ENCODE results near the gene THAP4. TPM values are rescaled to one million over a fixed set of nuclear protein-coding genes. Genes with fewer than 3 reads are reported as not detected.

The THAP4 gene
- total and polyA plus RNA-seq, 12 donors = 68.7 to 101 (median 78.3) TPM

- peaks cover 0 to 17% (median 0%) of the 10 kb centered on the region in 7 donors for H3K27me3 ChIP-seq
- TF ChIP-seq CTCF (IDR thresholded peaks at IDR 0.05) = no peak
- intact Hi-C loops (cut with DNase I) = no loop called here
- WGBS, 2 donors = 57 to 62% methylated on average over 13 of the region's 13 CpGs
- no peaks in the 10 kb centered on the region for H3K9me3 ChIP-seq
- H3K4me1 ChIP-seq = peaks cover 0 to 9% (median 7%) of the 10 kb centered on the region in 9 donors
- H3K4me3 ChIP-seq = no peak overlapping the region
- no peak for ATAC-seq
- no peak for DNase-seq
- H3K27ac ChIP-seq = no peak overlapping the region
- no peaks in the 10 kb centered on the region for H3K36me3 ChIP-seq
Measured at GRCh38 chr2:241535871-241536655, 100.9 kb downstream of the THAP4 start.

GRCh38 chr2:241534701-241535375 lies 102.1 kb downstream of the THAP4 start:
- peaks cover 0 to 4% (median 0%) of the 10 kb centered on the region in 7 donors for H3K27me3 ChIP-seq
- no peaks in the 10 kb centered on the region for H3K36me3 ChIP-seq
- H3K27ac ChIP-seq = no peak overlapping the region
- no peak for TF ChIP-seq CTCF (IDR thresholded peaks at IDR 0.05)
- no peaks in the 10 kb centered on the region for H3K9me3 ChIP-seq
- intact Hi-C loops (cut with DNase I) = no loop called here
- ATAC-seq (no peak), DNase-seq (no peak)
- WGBS, 2 donors = 80 to 82% methylated on average over 17 of the region's 17 CpGs
- H3K4me3 ChIP-seq = no peak overlapping the region
- H3K4me1 ChIP-seq = no peaks in the 10 kb centered on the region

Other genes starting within 250 kb of the THAP4 start
- 100 to 1,000 TPM in 1 of 10 donors, 10 to 100 TPM in 9; 66.1 to 104 (median 81.9) TPM for gene STK25, start 128.6 kb downstream of the THAP4 start, total RNA-seq
- gene STK25, start 128.6 kb downstream of the THAP4 start, polyA plus RNA-seq = 100 to 1,000 TPM; 129 to 147 TPM
- gene BOK, start 78.4 kb downstream of the THAP4 start, total RNA-seq = 10 to 100 TPM in 1 of 10 donors, 1 to 10 TPM in 9; 2.3 to 15.6 (median 3.3) TPM
- gene BOK, start 78.4 kb downstream of the THAP4 start, polyA plus RNA-seq = 10 to 100 TPM in 1 of 2 donors, 1 to 10 TPM in 1; 1.6 to 10.3 TPM
- gene ATG4B, start 535 bp upstream of the THAP4 start, total RNA-seq = 10 to 100 TPM; 34.7 to 52.1 (median 41.2) TPM
- gene ATG4B, start 535 bp upstream of the THAP4 start, polyA plus RNA-seq = 10 to 100 TPM; 51.1 to 55.7 TPM
- 10 to 100 TPM in 3 of 10 donors, 1 to 10 TPM in 7; 6.4 to 12.4 (median 9.3) TPM for gene DTYMK, start 49.7 kb upstream of the THAP4 start, total RNA-seq
- 10 to 100 TPM in 1 of 2 donors, 1 to 10 TPM in 1; 9.2 to 18.5 TPM for gene DTYMK, start 49.7 kb upstream of the THAP4 start, polyA plus RNA-seq
- gene ING5, start 64.9 kb upstream of the THAP4 start, total RNA-seq = 10 to 100 TPM; 10.4 to 24.6 (median 17.4) TPM
- gene ING5, start 64.9 kb upstream of the THAP4 start, polyA plus RNA-seq = 10 to 100 TPM; 19.0 to 49.9 TPM
- 10 to 100 TPM; 15.1 to 22.8 (median 19.1) TPM for gene D2HGDH, start 97.5 kb upstream of the THAP4 start, total RNA-seq
- gene D2HGDH, start 97.5 kb upstream of the THAP4 start, polyA plus RNA-seq = 10 to 100 TPM in 1 of 2 donors, 1 to 10 TPM in 1; 7.6 to 24.7 TPM
- under 1 TPM in 3 of 10 donors, not detected in 7; 0.19 to 0.28 (median 0.23) TPM for gene GAL3ST2, start 139.7 kb upstream of the THAP4 start, total RNA-seq
- not detected for gene GAL3ST2, start 139.7 kb upstream of the THAP4 start, polyA plus RNA-seq
- gene NEU4, start 172.0 kb upstream of the THAP4 start, total RNA-seq = 1 to 10 TPM in 1 of 10 donors, under 1 TPM in 7, not detected in 2; 0.07 to 1.2 (median 0.46) TPM
- gene NEU4, start 172.0 kb upstream of the THAP4 start, polyA plus RNA-seq = 1 to 10 TPM in 1 of 2 donors, under 1 TPM in 1; 0.22 to 1.0 TPM
- 10 to 100 TPM in 1 of 10 donors, 1 to 10 TPM in 9; 1.3 to 14.2 (median 2.8) TPM for gene PDCD1, start 221.7 kb upstream of the THAP4 start, total RNA-seq
- gene PDCD1, start 221.7 kb upstream of the THAP4 start, polyA plus RNA-seq = 1 to 10 TPM; 6.4 to 7.1 TPM
- not detected for gene RTP5, start 232.6 kb upstream of the THAP4 start, total RNA-seq
- gene RTP5, start 232.6 kb upstream of the THAP4 start, polyA plus RNA-seq = under 1 TPM in 1 of 2 donors, not detected in 1; 0.15 TPM

Data from heart right ventricle (tissue), 16 donors.